ENCODE measurements around the gene LPIN2.

The LPIN2 gene

GRCh38 chr18:2965797-2966196 lies 47.1 kb downstream of the LPIN2 start:
- H3K4me3 ChIP-seq (ENCODE audit: low read depth, low read length), result no peak overlapping the region; the same call in 1 of the 2 replicates
- DNase-seq (ENCODE audit: low read depth), result no peak
- TF ChIP-seq CTCF (IDR thresholded peaks at IDR 0.05; ENCODE audit: low read depth, low read length, missing control alignments), result no peak

GRCh38 chr18:2964361-2965010 lies 48.5 kb downstream of the LPIN2 start:
- DNase-seq (ENCODE audit: low read depth), result no peak

More at GRCh38 chr18:2964361-2965010, 48.5 kb downstream of the LPIN2 start:
- no peak overlapping the region for H3K4me3 ChIP-seq (ENCODE audit: low read depth, low read length)
- TF ChIP-seq CTCF (IDR thresholded peaks at IDR 0.05; ENCODE audit: low read depth, low read length, missing control alignments), result no peak

Measured in GM12864 (cell line).